ENCODE measurements around the gene PPP2R2B.

DNA sequence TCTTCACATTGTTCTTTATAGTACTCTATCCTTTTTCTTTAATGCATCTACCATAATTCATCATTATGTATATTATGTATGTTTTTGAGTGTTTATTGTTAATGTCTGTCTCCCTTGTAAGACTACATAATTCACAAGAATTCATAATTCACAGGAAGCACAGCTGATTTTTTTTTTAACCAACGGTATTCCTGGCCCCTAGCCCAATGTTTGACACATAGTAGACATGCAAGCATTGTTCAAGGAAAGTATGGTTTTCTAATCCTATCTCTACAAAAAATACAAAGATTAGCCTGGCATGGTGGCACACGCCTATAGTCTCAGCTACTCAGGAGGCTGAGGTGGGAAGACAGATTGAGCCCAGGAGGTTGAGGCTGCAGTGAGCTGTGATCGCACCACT, 160.6 kb downstream of the PPP2R2B start:
- TF ChIP-seq POLR2A (IDR thresholded peaks at IDR 0.05; ENCODE audit: low read length) (no peak), GATA1 (IDR thresholded peaks at IDR 0.05; ENCODE audit: low read depth, low read length) (no peak)

Measured in erythroblast (primary cell).